Lung (tissue), 12 donors: Measurements from ENCODE around the gene GRAMD1C. TPM values are rescaled to one million over a fixed set of nuclear protein-coding genes. Genes with fewer than 3 reads are reported as not detected.
A peak's percentile ranks its signal among the peaks of the same experiment; 100 is the strongest.

Experiments used
- ATAC-seq: fragments of 200-7000 bp; cut with Tn5 transposase; one replicate; pipeline ENCODE4 v1.9.1; 2020; ENCODE audit warnings: moderate number of reproducible peaks; ENCODE audit not compliant: insufficient read depth, low FRiP score
- DNase-seq, 3 donors: peaks; one replicate each; pipeline ENCODE4 v3.0.0-alpha.2; 2013 to 2017
- H3K27ac ChIP-seq, 2 donors: one replicate each; pipeline ENCODE4 v1.5.1; 2013; ENCODE audit warnings: mild to moderate bottlenecking in 2 of 2, moderate library complexity in 2 of 2, control low read depth in 1 of 2, inconsistent platforms in 1 of 2, low read depth in 1 of 2, low read length in 1 of 2
- H3K27me3 ChIP-seq, 3 donors: one replicate each; pipeline ENCODE4 v1.5.1; 2013; ENCODE audit warnings: low read length in 2 of 3; ENCODE audit not compliant: control insufficient read depth in 3 of 3, insufficient read depth in 3 of 3
- H3K36me3 ChIP-seq, 4 donors: one replicate each; pipeline ENCODE4 v1.5.1; 2013; ENCODE audit warnings: low read length in 4 of 4, mild to moderate bottlenecking in 1 of 4, moderate library complexity in 1 of 4; ENCODE audit not compliant: control insufficient read depth in 4 of 4, insufficient read depth in 4 of 4
- H3K4me1 ChIP-seq, 5 donors: one replicate each; pipeline ENCODE4 v1.5.1; 2013; ENCODE audit warnings: low read length in 5 of 5, mild to moderate bottlenecking in 2 of 5, moderate library complexity in 1 of 5; ENCODE audit not compliant: control insufficient read depth in 5 of 5, insufficient read depth in 5 of 5
- H3K4me3 ChIP-seq: one replicate; pipeline ENCODE4 v1.5.1; 2013; ENCODE audit warnings: mild to moderate bottlenecking, control low read depth, moderate library complexity
- H3K9ac ChIP-seq, 2 donors: one replicate each; pipeline ENCODE4 v1.5.1; 2013; ENCODE audit warnings: low read length in 2 of 2, control low read depth in 1 of 2; ENCODE audit not compliant: insufficient read depth in 1 of 2
- H3K9me3 ChIP-seq, 4 donors: one replicate each; pipeline ENCODE4 v1.5.1; 2013; ENCODE audit warnings: low read length in 3 of 4, mild to moderate bottlenecking in 1 of 4, moderate library complexity in 1 of 4; ENCODE audit not compliant: control insufficient read depth in 4 of 4, insufficient read depth in 3 of 4
- CTCF ChIP-seq: IDR thresholded peaks from 2 replicates; pipeline ENCODE4 v1.5.1; 2012; ENCODE audit warnings: mild to moderate bottlenecking; ENCODE audit errors: control extremely low read depth, extremely low read depth
- WGBS, 2 donors: extraction: QIAGEN DNeasy Blood & Tissue Kit; methylation state at CpG; one replicate each; pipeline ENCODE4 v1.1.7; 2013; 5-methylcytosine and 5-hydroxymethylcytosine counted together
- polyA plus RNA-seq, 2 donors: library from polyadenylated mRNA; stranded (reverse); fragments of 200-250 nt; gene quantifications; one replicate each; pipeline ENCODE4 v1.2.1, GENCODE V29; 2013
- total RNA-seq, 2 donors: library from RNA; depleted of rRNA in 1 of 2; stranded (reverse); fragments of >200 nt in 1 of 2; gene quantifications; one replicate each; pipeline ENCODE4 v1.2.1, GENCODE V29; 2014 to 2021
- donor health status: control.
- donor health status: control.
- donor health status: Bipolar disorder and iron deficiency.
- donor health status: healthy.
- donor health status: DM: yes; HTN: yes; CAD: no.

The GRAMD1C gene
- total and polyA plus RNA-seq, 4 donors: 4.4 to 12.9 (median 8.8) TPM

GRCh38 chr3:113908133-113908532, 69.5 kb downstream of the GRAMD1C start:
- Histone ChIP-seq H3K9me3 (peaks cover 0 to 3% (median 0%) of the 10 kb centered on the region in 4 donors), H3K27ac (no peak overlapping the region), H3K9ac (no peak overlapping the region), H3K4me1 (no peaks in the 10 kb centered on the region), H3K36me3 (no peaks in the 10 kb centered on the region), H3K27me3 (no peaks in the 10 kb centered on the region), H3K4me3 (no peak overlapping the region)
- DNase-seq: no peak
- no peak for ATAC-seq
- no peak for TF ChIP-seq CTCF

- H3K9me3 ChIP-seq: no peaks in the 10 kb centered on the region
- H3K27ac ChIP-seq: no peak overlapping the region
- H3K4me1 ChIP-seq: no peaks in the 10 kb centered on the region
- DNase-seq (no peak), ATAC-seq (no peak)
- no peak for TF ChIP-seq CTCF
- H3K36me3 ChIP-seq: no peaks in the 10 kb centered on the region
- no peaks in the 10 kb centered on the region for H3K27me3 ChIP-seq
- H3K4me3 ChIP-seq: no peak overlapping the region
- no peak overlapping the region for H3K9ac ChIP-seq
- 69 to 88% methylated on average over 5 of the region's 5 CpGs for WGBS, 2 donors
Observed at GRCh38 chr3:113910966-113911365, 72.4 kb downstream of the GRAMD1C start.

DNA sequence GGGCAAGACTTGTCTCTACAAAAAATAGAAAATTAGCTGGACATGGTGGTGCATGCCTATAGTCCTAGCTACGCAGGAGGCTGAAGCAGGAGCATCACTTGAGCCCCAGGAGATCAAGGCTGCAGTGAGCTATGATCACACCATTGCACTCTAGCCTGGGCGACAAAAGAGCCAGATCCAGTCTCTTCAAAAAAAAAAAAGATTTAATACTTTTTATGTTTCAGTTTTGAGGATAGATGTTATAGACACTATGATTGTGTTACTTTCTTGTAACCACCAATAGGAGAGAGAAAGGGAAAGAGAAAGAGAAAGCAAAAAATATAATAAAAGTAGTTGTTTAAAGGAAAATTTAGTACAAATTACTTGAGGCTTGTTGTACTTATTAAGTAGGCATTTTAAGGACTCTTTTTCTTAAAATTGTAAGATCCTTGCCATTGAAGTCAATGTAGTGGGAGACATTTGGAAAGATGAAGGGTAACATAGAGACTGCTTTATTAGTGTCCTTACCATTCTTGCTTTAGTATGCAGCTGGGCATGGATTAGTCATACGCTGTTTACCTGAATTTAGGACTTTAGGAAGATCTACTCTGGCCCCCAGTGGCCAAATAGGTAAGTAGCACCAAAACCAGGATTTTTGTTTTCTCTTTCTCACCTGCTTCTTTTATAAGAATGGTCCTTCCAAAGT, 74.1 kb downstream of the GRAMD1C start:
- peak; percentile 91 for ATAC-seq
- H3K27ac ChIP-seq: no peak overlapping the region

More for the DNA sequence above, 74.1 kb downstream of the GRAMD1C start:
- Histone ChIP-seq H3K27me3 (no peaks in the 10 kb centered on the region), H3K9me3 (no peaks in the 10 kb centered on the region), H3K36me3 (no peaks in the 10 kb centered on the region), H3K4me1 (no peaks in the 10 kb centered on the region), H3K9ac (no peak overlapping the region), H3K4me3 (no peak overlapping the region)
- 69 to 72% methylated on average over 3 of the region's 3 CpGs for WGBS, 2 donors
- peak in 2 of 3 donors; percentile 45 for DNase-seq
- peak; percentile 64 for TF ChIP-seq CTCF
